Hematopoietic multipotent progenitor cell treated with erythropoietin and hydrocortisone succinate and interleukin-3 and kit ligand, for 4 days (in vitro differentiated cells): ENCODE data around the gene SPTSSA.
"Not testable (repeated sequence)": the region's sequence is repeated elsewhere in the genome, so short reads cannot be mapped to it uniquely, and the experiment has no call there.

ENCODE experiments used
- DNase-seq: peaks from one replicate; pipeline ENCODE4 v3.0.0-alpha.2; 2015

The SPTSSA gene

DNA sequence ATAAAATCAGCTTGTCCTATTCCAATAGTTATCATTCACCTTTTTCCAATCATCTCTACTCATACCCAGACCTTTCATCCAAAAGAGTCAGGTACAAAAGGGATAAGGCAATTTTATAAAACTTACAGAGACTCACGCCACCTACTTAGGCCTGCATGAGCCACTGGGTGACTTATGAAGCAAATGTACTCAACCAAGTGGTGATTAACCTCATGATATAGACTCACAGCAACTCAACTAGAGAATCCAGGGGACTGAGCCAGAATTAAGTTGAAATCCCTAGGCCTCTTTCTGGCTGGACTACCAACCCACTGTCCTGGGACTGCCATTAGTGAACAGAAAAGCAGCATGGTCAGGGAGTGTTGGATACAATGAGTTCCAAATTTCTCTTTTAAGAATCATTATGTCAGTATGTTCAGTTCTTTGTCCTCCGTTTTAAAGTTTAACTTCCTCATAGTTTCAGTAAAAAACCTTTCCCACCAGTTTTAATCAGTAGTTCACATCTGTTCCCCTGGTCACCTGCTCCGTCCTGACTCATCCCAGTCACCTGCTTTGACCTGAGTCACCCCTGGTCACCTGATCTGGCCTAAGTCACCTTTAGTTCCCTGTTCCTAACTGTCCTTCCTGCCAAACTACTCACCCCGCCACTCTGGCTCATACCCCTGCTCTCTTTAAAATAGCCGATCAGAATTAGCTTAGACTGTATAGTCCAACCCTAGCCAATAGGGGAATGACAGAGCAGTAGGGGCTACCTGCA is 36.8 kb downstream of the SPTSSA start:
- peak; percentile 13 for DNase-seq

DNA sequence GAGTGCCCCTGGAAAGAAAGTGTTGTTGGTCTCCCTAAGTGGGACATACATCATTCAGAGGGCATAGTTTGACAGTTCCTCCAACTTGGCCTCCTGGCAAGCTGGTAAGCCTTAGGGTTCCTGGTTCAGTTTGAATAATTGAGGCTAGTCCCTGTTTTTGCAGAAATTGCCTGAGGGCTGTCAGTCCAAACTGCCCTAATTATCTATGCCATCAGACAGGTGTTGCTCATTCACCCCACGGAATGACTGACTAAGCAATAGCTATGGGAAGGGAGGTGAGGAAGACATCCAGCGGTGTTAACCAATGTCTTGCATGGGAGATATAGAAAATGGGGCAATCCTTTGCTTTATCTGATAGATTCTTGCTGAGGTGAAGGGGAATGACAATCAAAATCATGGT is 37.6 kb downstream of the SPTSSA start:
- no peak for DNase-seq

DNA sequence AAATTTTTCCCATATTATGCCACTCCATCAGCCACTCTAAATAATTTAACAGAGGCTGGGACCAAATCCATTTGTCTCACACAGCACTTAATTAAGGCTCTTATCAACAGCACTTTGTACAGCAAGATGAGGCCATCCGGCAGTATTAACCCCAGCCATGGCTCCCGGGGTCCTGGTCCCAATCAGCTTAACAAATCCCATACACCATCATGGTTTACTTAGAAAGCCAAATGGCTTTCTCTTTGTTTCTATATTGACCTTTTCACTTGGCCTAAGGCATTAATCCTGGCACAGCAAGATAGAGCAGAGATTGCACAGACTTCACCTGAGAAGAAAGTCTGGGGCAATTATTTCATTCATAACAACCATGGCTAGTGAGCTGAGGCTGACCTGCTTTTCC is 38.6 kb downstream of the SPTSSA start:
- no peak for DNase-seq

DNA sequence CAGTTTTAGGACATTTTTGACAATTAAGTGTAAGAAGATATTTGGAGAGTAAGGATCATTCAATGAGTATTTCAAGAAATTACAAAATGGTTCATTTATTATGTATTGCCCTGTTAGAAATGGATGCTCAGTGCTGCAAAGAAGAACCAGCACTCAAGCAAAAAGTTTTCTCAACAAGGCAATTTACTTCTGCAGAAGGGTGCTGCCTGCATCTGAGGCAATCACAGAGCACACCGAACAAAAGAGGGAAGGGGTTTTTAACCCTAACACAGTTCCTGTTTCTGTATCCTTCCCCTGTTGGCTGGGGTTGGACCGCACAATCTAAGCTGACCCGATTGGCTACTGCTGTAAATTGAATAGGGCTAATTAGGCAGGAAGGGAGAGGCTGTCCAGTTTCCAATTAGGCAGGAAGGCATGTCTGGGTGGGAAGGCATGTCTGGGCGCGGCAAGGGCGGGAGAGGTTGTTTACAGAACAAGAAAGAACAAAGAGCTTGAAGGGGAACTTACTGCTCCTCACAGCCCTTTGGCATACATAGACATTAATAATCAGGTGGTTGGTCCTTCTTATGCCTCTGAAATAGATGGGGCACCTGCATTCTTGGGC is 41.4 kb downstream of the SPTSSA start:
- no peak for DNase-seq

DNA sequence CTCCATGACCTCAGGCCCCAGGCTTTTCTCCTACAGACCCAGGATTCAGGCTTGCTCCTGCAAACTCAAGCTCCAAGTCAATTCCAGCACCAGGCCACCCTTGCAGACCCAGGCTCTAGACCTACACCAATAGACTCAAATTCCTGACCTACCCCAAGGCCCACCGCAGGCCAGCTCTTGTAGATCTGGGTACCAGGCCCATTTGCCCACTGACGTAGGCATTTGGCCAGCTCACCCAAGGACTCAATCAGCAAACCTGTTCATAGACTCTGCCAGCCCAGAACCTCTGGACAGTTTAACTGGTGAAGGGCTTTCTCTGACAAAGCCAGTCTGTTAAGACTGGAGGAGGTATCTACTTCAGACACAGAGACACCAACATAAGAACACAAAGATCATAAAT is 52.3 kb downstream of the SPTSSA start:
- DNase-seq: no peak

DNA sequence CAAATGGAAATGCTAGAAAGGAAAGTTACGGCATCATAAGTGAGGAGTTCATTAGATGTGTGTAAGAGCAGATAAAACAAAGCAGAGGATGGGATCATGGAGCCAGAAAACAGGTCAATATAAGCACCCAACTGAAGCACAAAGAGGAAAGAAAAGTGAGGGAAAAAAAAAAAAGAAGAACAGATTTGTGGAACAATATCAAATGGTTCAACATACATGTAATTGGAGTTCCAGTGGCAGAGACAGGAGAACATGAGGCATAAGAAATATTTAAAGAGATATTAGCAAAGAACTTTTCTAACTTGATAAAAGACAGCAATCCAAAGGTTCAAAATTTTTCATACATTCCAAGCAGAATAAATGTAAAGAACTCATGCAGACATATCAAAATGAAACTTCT is 54.1 kb downstream of the SPTSSA start:
- DNase-seq: no peak

DNA sequence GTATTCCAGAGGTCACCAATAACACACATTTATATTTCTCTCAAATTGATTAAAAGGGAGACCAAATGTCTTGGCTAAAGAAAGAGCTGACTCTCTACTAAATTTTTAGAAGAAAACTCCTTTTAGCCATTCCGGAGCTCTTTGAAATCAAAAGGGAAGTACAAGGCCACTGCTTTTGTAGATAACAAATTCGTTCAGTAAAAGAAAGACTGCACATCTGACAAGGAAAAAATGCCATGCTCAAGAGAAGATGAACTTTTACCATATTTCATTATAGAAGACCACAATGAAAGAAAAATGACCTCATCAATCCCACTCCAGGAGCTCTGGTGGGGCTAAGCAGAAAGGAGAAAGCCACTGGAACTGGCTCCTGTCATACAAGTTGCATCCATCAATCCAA is 57.6 kb downstream of the SPTSSA start:
- DNase-seq: peak; percentile 70

DNA sequence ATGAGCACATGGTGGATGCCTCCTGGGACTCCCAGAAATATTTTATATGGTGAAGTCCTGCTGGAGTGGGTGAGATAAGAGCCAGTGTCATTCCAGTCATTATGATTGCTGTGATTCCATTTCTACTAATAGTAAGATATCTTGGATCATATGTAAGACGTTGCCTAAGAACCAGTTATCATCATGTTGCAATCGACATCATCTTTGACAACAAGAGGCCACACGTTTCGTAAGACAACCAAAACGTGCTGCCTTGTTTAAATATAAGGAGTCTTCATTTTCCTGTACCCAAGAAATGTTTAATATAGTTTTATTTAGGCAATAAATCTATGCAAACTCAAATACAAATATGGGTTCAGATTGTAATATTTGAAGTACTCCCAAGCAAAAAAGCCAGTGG is 58.4 kb downstream of the SPTSSA start:
- DNase-seq: peak; percentile 71

DNA sequence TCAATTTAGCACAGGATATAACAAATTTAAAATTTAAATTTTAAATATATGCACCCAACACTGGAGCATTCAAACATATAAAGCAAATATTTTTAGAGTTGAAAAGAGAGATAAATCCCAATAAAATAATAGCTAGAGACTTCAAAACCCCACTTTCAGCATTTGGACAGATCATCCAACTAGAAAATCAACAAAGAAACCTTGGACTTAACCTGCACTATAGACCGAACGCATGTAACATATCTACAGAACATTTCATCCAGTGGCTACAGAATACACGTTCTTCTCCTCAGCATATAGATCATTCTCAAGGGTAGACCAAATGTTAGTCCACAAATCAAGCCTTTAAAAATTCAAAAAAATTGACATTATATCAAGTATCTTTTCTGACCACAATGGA is 64.0 kb downstream of the SPTSSA start:
- DNase-seq: peak; percentile 24

DNA sequence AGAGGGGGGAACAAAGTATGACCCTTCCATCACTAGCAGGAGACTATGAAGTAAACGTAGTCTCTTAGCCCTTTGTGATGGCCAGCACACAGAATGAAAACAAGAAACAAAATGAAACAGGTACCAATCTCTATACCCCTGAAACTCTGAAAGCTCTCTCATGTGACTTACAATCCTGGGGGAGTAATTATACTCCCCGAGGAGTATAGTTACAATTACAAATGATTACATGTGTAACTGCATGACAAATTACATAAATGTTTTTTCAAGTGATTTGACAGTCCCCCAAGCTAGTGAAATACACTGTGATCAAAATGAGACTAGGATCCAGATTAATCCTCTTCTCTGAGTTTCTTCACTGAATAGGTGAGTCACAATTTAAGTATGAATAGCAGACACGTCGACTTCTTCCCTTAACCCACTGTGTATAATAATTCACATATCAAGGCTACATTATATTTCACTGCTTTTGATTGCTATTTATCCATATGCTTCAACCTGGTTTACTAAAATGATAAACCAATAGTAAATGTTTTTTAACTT is 74.0 kb downstream of the SPTSSA start:
- no peak for DNase-seq

DNA sequence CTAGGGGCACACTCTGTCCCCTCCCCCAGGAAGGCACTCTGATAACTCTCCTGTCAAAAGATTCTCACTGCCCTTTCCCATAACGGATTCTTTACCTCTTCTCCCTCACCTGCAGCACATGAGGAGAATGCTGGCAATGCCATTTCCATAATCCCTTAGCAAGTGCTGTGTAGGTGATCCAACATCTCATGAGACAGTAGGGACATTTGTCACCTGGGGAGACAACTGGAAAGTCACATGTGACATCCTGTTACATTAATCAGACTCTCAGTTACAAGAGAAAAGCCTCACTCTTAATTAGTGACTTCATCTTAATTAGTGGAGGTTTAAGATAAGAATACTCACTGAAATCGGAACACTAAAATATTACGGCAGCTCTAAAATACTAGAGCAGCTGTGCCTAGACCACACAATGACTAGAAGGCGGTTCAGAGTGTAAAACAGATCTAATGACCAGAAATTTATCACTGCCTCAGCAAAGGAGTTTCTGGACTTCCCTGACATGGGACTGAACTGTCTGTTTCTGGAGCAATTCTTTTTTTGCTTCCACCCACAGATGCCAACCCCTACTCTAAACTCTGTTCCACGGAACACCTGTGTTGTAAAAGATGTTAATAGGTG is 75.1 kb downstream of the SPTSSA start:
- no peak for DNase-seq

DNA sequence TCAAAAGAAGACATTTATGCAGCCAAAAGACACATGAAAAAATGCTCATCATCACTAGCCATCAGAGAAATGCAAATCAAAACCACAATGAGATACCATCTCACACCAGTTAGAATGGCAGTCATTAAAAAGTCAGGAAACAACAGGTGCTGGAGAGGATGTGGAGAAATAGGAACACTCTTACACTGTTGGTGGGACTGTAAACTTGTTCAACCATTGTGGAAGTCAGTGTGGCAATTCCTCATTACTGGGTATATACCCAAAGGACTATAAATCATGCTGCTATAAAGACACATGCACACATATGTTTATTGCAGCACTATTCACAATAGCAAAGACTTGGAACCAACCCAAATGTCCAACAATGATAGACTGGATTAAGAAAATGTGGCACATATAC is 76.2 kb downstream of the SPTSSA start:
- DNase-seq: not testable (repeated sequence)

DNA sequence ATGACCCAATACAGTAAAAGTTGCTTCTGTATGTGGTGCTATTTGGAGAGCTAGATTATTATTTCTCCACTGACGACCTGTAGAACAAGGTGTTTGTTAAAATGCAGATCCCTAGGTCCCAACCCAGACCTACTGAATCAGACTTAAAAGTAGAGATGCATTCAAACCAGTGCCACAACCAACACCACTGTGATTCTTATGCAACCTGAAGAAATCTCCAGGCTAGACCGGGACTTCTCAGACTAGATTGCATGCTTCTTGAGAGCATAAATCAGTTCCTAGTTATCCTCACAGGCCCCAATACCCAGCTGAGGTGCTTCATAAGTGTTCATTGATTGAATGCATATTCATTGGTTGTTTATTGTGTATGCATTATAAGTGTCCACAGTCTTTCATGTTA is 78.2 kb downstream of the SPTSSA start:
- DNase-seq: no peak
